Right lung (tissue), 5 donors: Measurements from ENCODE around the gene KLC4. TPM values are rescaled to one million over a fixed set of nuclear protein-coding genes. Genes with fewer than 3 reads are reported as not detected.
"Not testable (repeated sequence)": the region's sequence is repeated elsewhere in the genome, so short reads cannot be mapped to it uniquely, and the experiment has no call there.

Source experiments
- DNase-seq, 2 donors: peaks; one replicate each; pipeline ENCODE4 v3.0.0-alpha.2; 2013
- polyA plus RNA-seq, 5 donors: library from polyadenylated mRNA; unstranded; fragments of 120-200 nt; gene quantifications; one replicate each; pipeline versions ENCODE4 v1.2.1 to v1.2.3, GENCODE V29; 2013; ENCODE audit warnings: inconsistent platforms in 1 of 5, low replicate concordance in 1 of 5; ENCODE audit not compliant: insufficient read length in 5 of 5, insufficient read depth in 1 of 5

KLC4 gene
- polyA plus RNA-seq, 5 donors, result 44.0 to 59.8 (median 45.1) TPM

DNA sequence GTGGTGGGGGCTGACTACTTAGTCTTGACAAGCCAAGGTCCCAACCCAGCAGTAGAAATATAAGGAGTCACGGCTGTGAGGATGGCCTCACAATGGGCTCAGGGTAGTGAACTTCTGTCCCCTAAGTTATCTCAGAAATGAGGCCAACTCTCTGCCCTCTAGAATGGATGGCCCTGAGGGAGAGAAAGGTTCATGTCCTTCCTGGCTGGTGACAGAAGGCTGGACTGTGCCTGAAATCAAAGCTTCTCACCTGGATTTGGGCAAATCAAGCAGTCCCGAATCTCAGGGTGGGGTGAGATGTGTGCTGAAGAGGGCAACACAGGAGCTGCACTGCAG is 25.3 kb upstream of the KLC4 start:
- DNase-seq, result no peak

DNA sequence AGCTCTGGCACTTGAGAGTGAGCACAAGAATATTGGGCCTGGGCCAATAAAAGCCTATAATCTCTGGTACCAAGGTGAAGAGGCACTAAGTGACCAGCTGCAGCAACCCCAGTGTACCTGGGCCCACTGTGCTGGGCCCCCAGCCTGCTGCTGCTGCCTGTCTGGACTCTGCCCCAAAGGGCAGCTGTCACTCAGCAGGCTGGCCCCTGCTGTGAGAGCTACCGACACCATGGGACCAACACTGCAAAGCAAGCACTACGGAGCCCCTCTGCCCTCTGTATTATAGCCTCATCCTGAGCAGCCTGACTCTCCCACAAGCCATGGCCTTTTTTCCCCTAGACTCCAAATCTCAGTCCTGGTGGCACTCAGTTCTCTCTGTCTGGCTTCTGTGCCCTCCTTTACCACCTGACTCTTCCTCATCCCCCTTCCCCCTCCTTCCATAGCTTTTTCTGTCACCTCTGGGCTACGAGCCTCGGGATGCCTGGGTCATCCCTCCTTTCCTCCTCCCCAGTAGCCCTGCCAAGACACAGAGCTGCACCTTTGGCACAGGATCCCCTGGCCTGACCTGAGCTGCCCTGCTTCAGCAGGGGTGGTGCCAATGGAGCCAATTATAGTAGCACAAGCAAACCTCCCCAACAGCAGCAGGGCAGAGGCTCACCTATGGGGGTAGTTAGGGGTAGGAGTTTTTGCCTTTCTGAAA is 23.8 kb upstream of the KLC4 start:
- no peak for DNase-seq

DNA sequence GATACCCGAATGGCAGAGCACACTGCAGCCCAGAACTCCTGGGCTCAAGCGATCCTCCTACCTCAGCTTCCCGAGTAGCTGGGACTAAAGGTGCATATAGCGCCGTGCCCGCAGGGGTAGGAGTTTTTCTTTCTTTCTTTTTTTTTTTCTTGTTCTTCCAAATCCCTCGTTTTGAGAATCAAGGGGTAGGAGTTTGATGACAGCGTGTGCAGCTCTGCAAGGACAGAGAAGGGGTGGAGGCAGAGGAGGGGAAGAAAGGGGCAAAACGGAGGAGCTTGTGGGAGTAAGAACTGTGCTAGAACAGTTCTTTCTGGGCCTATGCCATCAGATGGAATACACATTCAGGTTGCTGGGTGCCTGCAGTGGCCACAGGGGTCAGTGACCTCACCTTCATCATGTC is 22.7 kb upstream of the KLC4 start:
- DNase-seq, result no peak

- DNase-seq, result no peak
Observed at GRCh38 chr6:43037197-43037596, 22.2 kb upstream of the KLC4 start.

DNA sequence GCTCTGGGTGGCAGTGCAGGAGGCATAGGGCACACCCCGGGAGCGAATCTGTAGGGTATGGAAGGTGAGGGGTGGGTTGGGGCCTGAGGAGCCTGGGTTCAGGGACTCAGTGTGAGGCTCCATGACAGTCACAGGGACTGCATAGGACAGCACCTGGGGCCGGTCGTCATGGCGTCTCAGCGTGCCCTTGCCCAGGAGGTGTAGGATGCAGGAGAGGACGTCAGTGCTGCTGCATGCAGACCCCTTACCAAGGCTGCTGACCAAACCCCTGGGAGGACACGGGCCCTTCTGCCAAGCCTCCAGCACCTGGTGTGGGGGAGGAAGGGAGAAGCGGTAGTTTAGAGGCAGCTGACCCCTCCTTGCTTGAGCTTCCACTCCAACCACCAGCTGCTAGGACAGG is 21.7 kb upstream of the KLC4 start:
- no peak for DNase-seq

DNA sequence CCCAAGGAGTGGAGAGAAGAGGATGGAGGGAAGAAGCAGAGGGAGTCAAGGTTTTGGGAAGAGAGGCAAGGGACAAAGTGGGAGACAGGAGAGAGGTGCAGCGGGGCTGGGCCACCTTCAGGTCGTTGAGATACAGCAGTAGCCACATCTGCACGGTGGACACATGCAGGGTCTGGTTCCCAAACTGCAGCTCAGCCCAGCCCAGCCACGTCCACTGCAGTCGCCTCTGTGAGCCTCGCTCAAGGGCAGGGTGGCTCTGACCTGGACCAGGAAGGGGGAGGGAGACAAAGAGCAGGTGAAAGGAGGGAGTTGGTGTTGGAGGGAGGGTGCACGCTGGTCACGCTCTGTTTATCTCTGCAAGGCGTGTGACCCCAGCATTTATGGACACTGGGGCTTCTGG is 20.7 kb upstream of the KLC4 start:
- DNase-seq, result no peak

DNA sequence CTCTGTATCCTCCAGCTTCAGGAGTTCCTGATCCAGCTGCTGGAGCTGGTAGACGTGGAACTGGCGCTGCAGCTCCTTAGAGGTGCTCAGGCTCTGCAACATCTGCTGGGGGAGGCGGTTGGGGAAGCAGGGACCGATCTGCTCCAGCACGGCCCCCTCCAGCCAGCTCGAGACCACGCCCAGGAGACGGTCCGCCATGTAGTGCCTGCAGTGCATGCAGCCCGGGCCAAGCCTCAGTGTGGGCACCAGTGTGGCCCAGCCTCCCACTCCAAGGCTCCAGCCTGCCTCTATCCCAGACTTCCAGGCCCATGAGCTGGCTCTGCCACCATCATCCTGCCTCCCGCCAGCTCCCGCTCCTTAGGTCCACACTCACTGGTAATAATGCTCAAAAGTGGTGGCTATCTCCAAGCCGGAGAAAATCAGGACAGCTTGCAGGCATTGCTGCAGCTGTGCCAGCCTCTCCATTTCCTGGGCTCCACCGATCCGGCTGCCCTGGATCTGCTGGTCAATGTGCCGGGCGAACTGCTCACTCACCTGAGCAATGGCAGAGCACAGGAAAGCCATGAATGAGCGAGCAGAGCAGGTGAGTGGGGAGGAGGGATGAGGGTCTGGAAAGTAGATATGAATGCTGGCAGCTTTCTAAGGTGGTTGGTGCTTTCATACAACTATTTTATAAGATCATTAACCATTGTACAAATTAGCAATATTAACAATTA is 18.7 kb upstream of the KLC4 start:
- DNase-seq, result no peak

- not testable (repeated sequence) for DNase-seq
Observed at GRCh38 chr6:43041475-43041874, 18.0 kb upstream of the KLC4 start.

DNA sequence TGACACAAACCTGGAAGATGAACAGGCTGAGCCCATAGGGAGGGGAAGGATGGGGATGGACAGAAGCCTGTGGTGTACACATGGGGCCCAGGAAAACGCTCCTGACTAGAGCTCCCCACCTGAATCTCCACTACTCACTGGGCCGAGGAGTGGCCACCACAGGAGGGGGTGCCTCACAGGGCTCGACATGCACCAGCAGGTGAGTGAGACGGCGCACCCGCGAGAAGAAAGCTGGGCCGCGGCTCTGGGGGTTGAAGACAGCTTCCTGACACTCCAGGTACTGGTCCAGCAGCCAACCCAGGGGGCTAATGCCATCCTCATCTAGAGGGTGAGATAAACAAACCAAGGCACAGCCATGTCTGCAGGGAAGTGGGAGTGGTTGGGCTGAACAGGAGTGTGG is 16.1 kb upstream of the KLC4 start:
- DNase-seq, result no peak

- DNase-seq, result no peak
Observed at GRCh38 chr6:43045371-43045930, 14.0 kb upstream of the KLC4 start.

DNA sequence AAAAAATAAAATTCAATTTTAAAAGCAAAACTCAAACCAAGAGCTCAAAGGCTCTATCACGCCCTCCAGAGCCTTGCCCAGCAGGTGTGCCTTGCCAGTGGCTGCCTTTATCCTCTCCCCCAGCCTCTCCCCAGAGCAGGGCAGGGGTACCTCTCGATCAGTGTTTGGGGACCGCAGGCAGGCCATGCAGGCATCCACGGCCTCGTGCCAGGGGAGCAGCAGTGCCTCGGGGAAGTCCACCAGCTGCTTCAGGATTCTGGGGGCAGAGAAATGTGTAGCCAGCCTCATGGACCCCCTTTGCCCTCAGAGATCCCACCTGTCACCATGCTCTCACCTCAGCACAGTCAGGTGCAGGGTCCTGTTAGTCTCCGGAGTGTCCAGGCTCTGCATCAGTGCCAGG is 11.4 kb upstream of the KLC4 start:
- DNase-seq, result no peak

DNA sequence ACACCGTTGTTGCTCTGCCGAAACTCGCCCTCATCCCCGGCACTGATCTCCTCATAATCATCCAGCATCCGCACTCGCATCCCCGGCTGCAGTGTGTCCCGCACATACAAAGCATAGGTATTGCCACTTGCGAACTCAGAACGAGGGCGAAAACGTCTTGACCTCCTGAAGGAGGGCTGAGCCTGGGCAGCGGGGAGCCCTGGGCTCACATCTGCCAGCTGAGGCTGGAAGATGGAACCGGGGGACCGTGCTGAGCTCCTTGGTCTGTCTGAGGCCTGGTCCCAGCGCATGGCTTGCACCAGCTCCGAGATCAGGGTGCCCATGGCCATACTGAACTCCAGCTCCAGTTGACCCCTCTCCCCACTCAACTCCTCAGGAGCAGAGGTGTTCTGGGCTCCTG is 8.4 kb upstream of the KLC4 start:
- DNase-seq, result no peak

- no peak for DNase-seq
Observed at GRCh38 chr6:43052225-43052841, 7.1 kb upstream of the KLC4 start.

DNA sequence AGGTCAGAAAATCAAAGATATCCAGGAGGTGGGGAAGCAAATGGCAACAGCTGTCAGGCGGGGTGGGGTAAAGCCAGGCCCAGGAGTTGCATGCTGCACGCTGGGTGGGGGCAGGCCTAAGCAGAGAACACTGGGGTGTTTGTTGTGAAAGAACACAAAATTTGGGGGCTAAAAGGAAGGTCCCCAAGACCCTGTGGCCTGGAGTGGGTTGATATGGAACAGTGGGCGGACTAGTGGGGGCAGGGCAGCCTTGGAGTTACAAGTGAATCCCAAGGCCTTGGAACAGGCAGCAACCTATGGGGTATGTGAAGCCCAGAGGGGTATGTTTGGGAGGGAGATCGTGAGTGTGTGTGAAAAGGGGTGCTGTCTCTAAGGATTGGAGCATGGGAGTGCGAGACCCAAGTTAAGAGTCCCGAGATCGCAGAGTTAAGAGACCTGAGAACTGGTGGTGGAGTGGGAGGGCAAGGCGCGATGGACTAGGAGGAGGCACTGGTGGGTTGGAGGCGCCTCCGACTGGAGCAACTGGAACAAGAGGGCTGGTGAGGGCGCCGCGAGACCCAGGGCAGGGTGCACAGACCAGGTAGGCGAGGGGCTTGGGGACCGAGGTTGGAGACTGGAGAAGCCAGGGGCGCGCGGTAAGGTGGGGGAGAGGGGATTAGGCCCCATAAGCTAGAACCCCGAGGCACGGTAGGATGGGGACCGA is 6.4 kb upstream of the KLC4 start:
- no peak for DNase-seq

DNA sequence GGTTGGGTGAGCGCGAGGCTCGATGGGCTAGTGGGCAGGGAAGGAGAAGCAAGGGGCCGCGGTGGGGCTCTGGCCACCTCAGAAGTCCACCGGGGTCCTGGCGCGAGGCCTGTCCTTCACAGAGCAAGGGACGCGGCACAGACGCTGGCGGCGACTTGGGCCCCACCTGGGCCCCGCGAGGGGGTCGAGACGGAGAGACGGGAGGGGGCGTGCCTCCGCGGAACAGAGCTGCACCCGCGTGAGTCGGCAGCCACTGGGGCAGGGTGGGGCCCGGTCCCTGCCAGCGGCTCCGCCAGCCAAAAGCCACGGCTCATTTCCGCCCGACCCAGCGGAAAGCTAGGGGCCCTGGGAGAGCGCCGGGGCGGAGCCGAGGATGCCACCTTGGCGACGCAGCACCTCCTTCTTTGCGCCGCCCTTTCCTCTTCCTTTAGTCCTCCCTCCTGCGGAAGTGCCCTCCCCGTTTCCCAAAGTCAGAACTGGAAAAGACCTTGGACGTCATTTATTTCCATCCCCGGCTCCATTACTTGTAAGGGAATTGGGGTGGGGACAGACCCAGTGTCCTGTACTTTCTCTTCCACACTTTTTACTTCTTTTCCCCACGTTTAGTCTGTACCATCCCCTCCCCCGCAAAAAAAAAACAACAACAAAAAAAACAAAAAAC is 5.8 kb upstream of the KLC4 start, which contains the start of gene CUL7:
Gene CUL7 (minus strand): TSS at position 307 of the 661 bp plus-strand sequence. CDS start 1,063 bp downstream, outside the sequence.
- DNase-seq, result peak; percentile 93 to 95

DNA sequence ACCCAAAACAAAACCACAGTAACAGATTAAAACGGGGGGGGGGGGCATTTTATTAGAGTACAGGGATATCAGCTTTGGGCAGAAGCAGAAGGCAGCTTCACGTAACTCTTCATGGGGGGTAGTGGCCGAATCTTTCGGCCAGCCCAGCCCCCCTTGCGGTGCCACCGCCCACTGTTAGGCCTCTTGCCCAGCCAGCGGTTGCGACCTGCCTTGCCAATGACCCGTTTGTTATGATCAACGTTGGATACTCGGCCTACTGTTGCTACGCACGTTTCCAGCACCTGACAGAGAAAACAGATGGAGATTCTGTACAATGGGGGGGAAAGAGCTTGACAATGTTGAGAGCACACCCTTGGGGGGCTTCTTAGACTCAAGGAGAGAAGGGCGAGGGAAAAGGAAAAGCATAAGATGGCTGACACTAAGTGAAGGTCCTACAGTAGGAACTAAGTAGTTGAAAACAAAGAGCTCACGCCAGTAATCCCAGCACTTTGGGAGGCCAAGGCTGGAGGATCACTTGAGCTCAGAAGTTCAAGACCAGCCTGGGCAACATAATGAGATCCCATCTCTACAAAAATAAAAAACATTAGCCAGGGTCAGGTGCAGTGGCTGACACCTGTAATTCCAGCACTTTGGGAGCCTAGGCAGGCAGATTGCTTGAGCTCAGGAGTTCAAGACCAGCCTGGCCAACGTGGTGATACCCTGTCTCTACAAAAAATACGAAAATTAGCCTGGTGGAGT is 5.1 kb upstream of the KLC4 start:
- DNase-seq, result no peak

- no peak for DNase-seq
Observed at GRCh38 chr6:43055966-43056365, 3.5 kb upstream of the KLC4 start.

GRCh38 chr6:43058531-43058930 is 900 bp upstream of the KLC4 start:
- no peak for DNase-seq

GRCh38 chr6:43060034-43060754 is 763 bp downstream of the KLC4 start:
- DNase-seq, result no peak
